PFSK-1 (cell line): ENCODE data around the gene ADIG.

Source experiments
- FOXP2 ChIP-seq: optimal IDR thresholded peaks from 2 replicates; pipeline ENCODE3; 2011; ENCODE audit warnings: borderline replicate concordance, control low read depth, inconsistent platforms; ENCODE audit not compliant: insufficient read depth; ENCODE audit errors: extremely low read length, extremely low read depth
- POLR2AphosphoS5 ChIP-seq: IDR thresholded peaks from 2 replicates; pipeline ENCODE4 v1.6.1; 2012; ENCODE audit warnings: low read depth, mild to moderate bottlenecking, control low read depth, low read length, moderate library complexity
- REST ChIP-seq, 2 experiments: IDR thresholded peaks; 2 replicates each; pipeline versions ENCODE4 v1.6.1 to v1.8.0; 2011 to 2012; ENCODE audit warnings: low read depth in 2 of 2, low read length in 2 of 2, control low read depth in 1 of 2, inconsistent platforms in 1 of 2, mild to moderate bottlenecking in 1 of 2, moderate library complexity in 1 of 2; ENCODE audit not compliant: insufficient read depth in 1 of 2
- SIN3A ChIP-seq: IDR thresholded peaks from 2 replicates; pipeline ENCODE4 v1.6.1; 2012; ENCODE audit warnings: mild to moderate bottlenecking, low read length, moderate library complexity, borderline replicate concordance; ENCODE audit not compliant: insufficient read depth
- TAF1 ChIP-seq: IDR thresholded peaks from 2 replicates; pipeline ENCODE4 v1.6.1; 2012; ENCODE audit warnings: low read length, control low read depth, borderline replicate concordance; ENCODE audit not compliant: insufficient read depth

The ADIG gene

GRCh38 chr20:38569747-38570525, 11.1 kb upstream of the ADIG start:
- TF ChIP-seq POLR2AphosphoS5 (no peak), REST (IDR thresholded peaks at IDR 0.05; ENCODE audit: insufficient read depth in 1 of 2, low read depth in 2 of 2, low read length in 2 of 2) (no peak), TAF1 (no peak), FOXP2 (no peak), SIN3A (no peak)

- TF ChIP-seq TAF1 = no peak
Measured at GRCh38 chr20:38573413-38573812, 7.6 kb upstream of the ADIG start.

- TF ChIP-seq POLR2AphosphoS5 = no peak
- TF ChIP-seq TAF1 = no peak
- TF ChIP-seq REST (IDR thresholded peaks at IDR 0.05; ENCODE audit: insufficient read depth in 1 of 2, low read depth in 2 of 2, low read length in 2 of 2) = no peak
- no peak for TF ChIP-seq SIN3A
- TF ChIP-seq FOXP2 = no peak
Measured at GRCh38 chr20:38579219-38579910, 1.6 kb upstream of the ADIG start.

GRCh38 chr20:38579921-38580320, 1.1 kb upstream of the ADIG start:
- TF ChIP-seq SIN3A (no peak), POLR2AphosphoS5 (no peak), REST (IDR thresholded peaks at IDR 0.05; ENCODE audit: insufficient read depth in 1 of 2, low read depth in 2 of 2, low read length in 2 of 2) (no peak), FOXP2 (no peak), TAF1 (no peak)

- TF ChIP-seq SIN3A (no peak), TAF1 (no peak), FOXP2 (no peak), REST (IDR thresholded peaks at IDR 0.05; ENCODE audit: insufficient read depth in 1 of 2, low read depth in 2 of 2, low read length in 2 of 2) (no peak), POLR2AphosphoS5 (no peak)
Measured at GRCh38 chr20:38581830-38582358, 897 bp downstream of the ADIG start.
